OCI-LY7 (cell line): ENCODE data around the gene PDCD5. TPM values are rescaled to one million over a fixed set of nuclear protein-coding genes. Genes with fewer than 3 reads are reported as not detected.
A peak's percentile ranks its signal among the peaks of the same experiment; 100 is the strongest.

Experiments used
- BruUV-seq: library from RNA; stranded (reverse); fragments of 400-500 nt; replicated peaks from 2 replicates; lab custom pipeline; 2021; lab: Mats Ljungman, UMichigan
- CTCF ChIA-PET: fragments of 300-600 bp; sonication (Branson Sonifier 250); formaldehyde crosslinking; loops from one replicate; lab custom pipeline; 2022; ENCODE audit warnings: antibody characterized with exemption; ENCODE audit not compliant: unreplicated experiment; lab: Charles Lee
- POLR2A ChIA-PET: fragments of 300-600 bp; sonication (Branson Sonifier 250); formaldehyde crosslinking; loops from one replicate; lab custom pipeline; 2022; ENCODE audit warnings: antibody characterized with exemption; lab: Charles Lee
- DNase-seq: peaks from one replicate; pipeline ENCODE4 v3.0.0-alpha.2; 2015; ENCODE audit warnings: low spot score
- H2AFZ ChIP-seq: fragments of 200-600 bp; sonication (generic), shearing (Covaris generic); 2 replicates; pipeline ENCODE4 v1.6.1; 2014; ENCODE audit warnings: mild to moderate bottlenecking, antibody characterized with exemption, low read length, moderate library complexity
- H3K27ac ChIP-seq: fragments of 200-600 bp; sonication (generic); 2 replicates; pipeline ENCODE4 v1.5.1; 2014; ENCODE audit warnings: mixed run types, low read depth, mild to moderate bottlenecking, moderate library complexity, low read length, inconsistent platforms; ENCODE audit not compliant: poor library complexity, severe bottlenecking
- H3K36me3 ChIP-seq: fragments of 200-600 bp; sonication (generic); 2 replicates; pipeline ENCODE4 v1.6.1; 2014; ENCODE audit warnings: mild to moderate bottlenecking, antibody characterized with exemption, low read length, moderate library complexity, mixed read lengths; ENCODE audit not compliant: insufficient read depth
- H3K4me1 ChIP-seq: fragments of 200-600 bp; sonication (generic); 2 replicates; pipeline ENCODE4 v1.5.1; 2014; ENCODE audit warnings: mild to moderate bottlenecking, low read length; ENCODE audit not compliant: insufficient read depth, poor library complexity, severe bottlenecking
- H3K4me2 ChIP-seq: fragments of 200-600 bp; sonication (generic); 2 replicates; pipeline ENCODE4 v1.6.1; 2014; ENCODE audit warnings: mild to moderate bottlenecking, low read length
- H3K4me3 ChIP-seq: fragments of 200-600 bp; sonication (generic); 2 replicates; pipeline ENCODE4 v1.5.1; 2014; ENCODE audit warnings: mild to moderate bottlenecking, low read depth, low read length; ENCODE audit not compliant: poor library complexity, severe bottlenecking
- H3K79me2 ChIP-seq: fragments of 200-600 bp; sonication (generic); 2 replicates; pipeline ENCODE4 v1.6.1; 2016; ENCODE audit warnings: low read depth, mild to moderate bottlenecking, low read length, moderate library complexity, mixed read lengths; ENCODE audit not compliant: insufficient read depth
- H3K9me2 ChIP-seq: fragments of 200-600 bp; sonication (generic); 2 replicates; pipeline ENCODE4 v1.6.1; 2016; ENCODE audit warnings: mild to moderate bottlenecking, low read length, mixed read lengths; ENCODE audit not compliant: insufficient read depth
- H3K9me3 ChIP-seq: fragments of 200-600 bp; sonication (generic); 2 replicates; pipeline ENCODE4 v1.6.1; 2014; ENCODE audit warnings: mild to moderate bottlenecking, mixed run types, low read length, mixed read lengths
- H4K20me1 ChIP-seq: fragments of 200-600 bp; sonication (generic); 2 replicates; pipeline ENCODE4 v1.6.1; 2014; ENCODE audit warnings: mild to moderate bottlenecking, antibody characterized with exemption, low read length, moderate library complexity, mixed read lengths; ENCODE audit not compliant: insufficient read depth
- EZH2phosphoT487 ChIP-seq: fragments of 200-600 bp; sonication (generic); IDR thresholded peaks from 2 replicates; pipeline ENCODE4 v1.6.1; 2018; ENCODE audit warnings: low read depth, borderline replicate concordance, mild to moderate bottlenecking, mixed run types, antibody characterized with exemption, low read length, moderate library complexity, mixed read lengths
- intact Hi-C: fragments of 100-400 bp; cut with micrococcal nuclease; formaldehyde crosslinking; loops from one replicate; pipeline ENCODE4 v1.10.0; 2022; ENCODE audit not compliant: unreplicated experiment
- total RNA-seq, 2 experiments: library from RNA; depleted of rRNA in 1 of 2; stranded (reverse); fragments of >200 nt in 1 of 2; shearing (Covaris generic) in 1 of 2; gene quantifications; 2 replicates each; pipeline ENCODE4 v1.2.3, GENCODE V29; 2014 to 2022
- TF ChIP-seq, protein P1 (sequence below): fragments of 200-600 bp; sonication (generic); conservative IDR thresholded peaks from 2 replicates; pipeline ENCODE4 v1.5.1; 2014; ENCODE audit warnings: mild to moderate bottlenecking, antibody characterized with exemption, low read length, moderate library complexity, mixed read lengths

Gene PDCD5
- total RNA-seq, 2 experiments from 2014 or later = 162 to 186 TPM

- no TSS peak for BruUV-seq
- no peak overlapping the region for H3K27ac ChIP-seq
- TF ChIP-seq EZH2phosphoT487 = no peak
- TF ChIP-seq, protein P1, sequence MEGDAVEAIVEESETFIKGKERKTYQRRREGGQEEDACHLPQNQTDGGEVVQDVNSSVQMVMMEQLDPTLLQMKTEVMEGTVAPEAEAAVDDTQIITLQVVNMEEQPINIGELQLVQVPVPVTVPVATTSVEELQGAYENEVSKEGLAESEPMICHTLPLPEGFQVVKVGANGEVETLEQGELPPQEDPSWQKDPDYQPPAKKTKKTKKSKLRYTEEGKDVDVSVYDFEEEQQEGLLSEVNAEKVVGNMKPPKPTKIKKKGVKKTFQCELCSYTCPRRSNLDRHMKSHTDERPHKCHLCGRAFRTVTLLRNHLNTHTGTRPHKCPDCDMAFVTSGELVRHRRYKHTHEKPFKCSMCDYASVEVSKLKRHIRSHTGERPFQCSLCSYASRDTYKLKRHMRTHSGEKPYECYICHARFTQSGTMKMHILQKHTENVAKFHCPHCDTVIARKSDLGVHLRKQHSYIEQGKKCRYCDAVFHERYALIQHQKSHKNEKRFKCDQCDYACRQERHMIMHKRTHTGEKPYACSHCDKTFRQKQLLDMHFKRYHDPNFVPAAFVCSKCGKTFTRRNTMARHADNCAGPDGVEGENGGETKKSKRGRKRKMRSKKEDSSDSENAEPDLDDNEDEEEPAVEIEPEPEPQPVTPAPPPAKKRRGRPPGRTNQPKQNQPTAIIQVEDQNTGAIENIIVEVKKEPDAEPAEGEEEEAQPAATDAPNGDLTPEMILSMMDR = peak; percentile 96
- no peaks in the 10 kb centered on the region for H4K20me1 ChIP-seq
- no peak overlapping the region for H3K4me2 ChIP-seq
- CTCF ChIA-PET = no interaction called here
- H3K9me2 ChIP-seq = no peaks in the 10 kb centered on the region
- H2AFZ ChIP-seq = no peak overlapping the region
- H3K36me3 ChIP-seq = peaks cover 90% of the 10 kb centered on the region
- no peak overlapping the region for H3K4me3 ChIP-seq
- H3K4me1 ChIP-seq = no peaks in the 10 kb centered on the region
- POLR2A ChIA-PET = no interaction called here
- H3K9me3 ChIP-seq = no peaks in the 10 kb centered on the region
- peak; percentile 73 for DNase-seq
- no peaks in the 10 kb centered on the region for H3K79me2 ChIP-seq
- intact Hi-C loops = no loop called here
These were observed 18.8 kb downstream of the PDCD5 start for GRCh38 chr19:32599736-32600157.

DNA sequence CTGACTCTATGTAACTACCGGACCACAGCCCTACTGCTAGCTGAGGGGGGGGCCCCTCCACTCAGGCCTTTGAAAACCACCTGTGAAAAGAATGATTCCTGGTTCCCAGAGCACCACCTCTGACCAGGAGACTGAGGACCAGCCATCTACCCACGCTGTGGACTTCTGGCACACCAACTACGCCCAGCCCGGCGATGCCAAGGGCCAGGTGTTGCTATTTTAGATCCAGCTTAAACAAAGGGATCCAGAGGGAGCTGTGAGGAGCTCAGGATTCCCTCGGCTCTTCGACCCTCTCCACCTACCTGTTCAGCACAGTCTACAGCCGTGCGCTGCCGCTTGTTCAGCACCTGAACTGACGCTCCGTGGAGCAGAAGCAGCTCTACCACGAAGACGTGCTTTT lies 23.0 kb downstream of the PDCD5 start:
- Histone ChIP-seq H3K27ac (no peak overlapping the region), H3K9me2 (no peaks in the 10 kb centered on the region), H3K9me3 (no peaks in the 10 kb centered on the region), H3K36me3 (peaks cover 72% of the 10 kb centered on the region), H3K4me2 (no peak overlapping the region), H2AFZ (no peak overlapping the region), H3K4me3 (no peak overlapping the region), H4K20me1 (no peaks in the 10 kb centered on the region), H3K79me2 (no peaks in the 10 kb centered on the region), H3K4me1 (no peaks in the 10 kb centered on the region)
- TF ChIP-seq, protein P1 = no peak
- no peak for TF ChIP-seq EZH2phosphoT487
- no TSS peak for BruUV-seq
- no peak for DNase-seq
- ChIA-PET CTCF (no interaction called here), POLR2A (no interaction called here)
- intact Hi-C loops = no loop called here

- peaks cover 64% of the 10 kb centered on the region for H3K36me3 ChIP-seq
- ChIA-PET CTCF (no interaction called here), POLR2A (no interaction called here)
These were observed 24.6 kb downstream of the PDCD5 start for GRCh38 chr19:32605544-32605943.

More at GRCh38 chr19:32605544-32605943, 24.6 kb downstream of the PDCD5 start:
- no peaks in the 10 kb centered on the region for H4K20me1 ChIP-seq
- no peak overlapping the region for H2AFZ ChIP-seq
- no peak overlapping the region for H3K4me3 ChIP-seq
- H3K27ac ChIP-seq = no peak overlapping the region
- intact Hi-C loops = no loop called here
- H3K9me2 ChIP-seq = no peaks in the 10 kb centered on the region
- H3K4me2 ChIP-seq = no peak overlapping the region
- DNase-seq = no peak
- H3K79me2 ChIP-seq = no peaks in the 10 kb centered on the region
- no peaks in the 10 kb centered on the region for H3K4me1 ChIP-seq
- TF ChIP-seq EZH2phosphoT487 = no peak
- TF ChIP-seq, protein P1 = no peak
- no peaks in the 10 kb centered on the region for H3K9me3 ChIP-seq
- BruUV-seq = no TSS peak
